WI38 (cell line): Measurements from ENCODE around the gene SLC34A1.

Experiments used
- H3K4me3 ChIP-seq: 2 replicates; pipeline ENCODE4 v1.5.1; 2011; ENCODE audit warnings: low read depth, mild to moderate bottlenecking, control low read depth, low read length
- TF ChIP-seq, protein P1 (sequence below): IDR thresholded peaks from 2 replicates; pipeline ENCODE4 v1.5.1; 2012; ENCODE audit warnings: low read depth, mild to moderate bottlenecking, control low read depth, low read length

SLC34A1 gene

DNA sequence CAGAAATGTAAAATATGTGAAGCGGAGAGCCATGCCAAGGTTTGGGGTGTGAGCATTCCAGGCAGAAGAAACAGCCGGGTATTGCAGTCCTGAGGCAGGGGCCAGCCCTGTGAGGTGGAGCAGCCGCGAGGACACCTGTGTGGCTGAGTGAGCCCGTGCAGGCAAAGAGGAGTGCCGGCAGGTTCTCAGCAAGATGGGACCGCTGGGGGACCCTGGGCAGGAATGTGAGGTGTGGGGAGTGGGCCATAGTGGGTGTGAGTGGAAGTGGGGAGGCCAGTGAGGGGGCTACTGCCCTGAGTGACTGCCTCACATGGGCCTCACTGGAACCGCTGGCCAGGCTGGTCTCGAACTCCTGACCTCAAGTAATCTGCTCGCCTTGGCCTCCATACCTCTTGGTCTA lies 54.2 kb downstream of the SLC34A1 start:
- TF ChIP-seq, protein P1, sequence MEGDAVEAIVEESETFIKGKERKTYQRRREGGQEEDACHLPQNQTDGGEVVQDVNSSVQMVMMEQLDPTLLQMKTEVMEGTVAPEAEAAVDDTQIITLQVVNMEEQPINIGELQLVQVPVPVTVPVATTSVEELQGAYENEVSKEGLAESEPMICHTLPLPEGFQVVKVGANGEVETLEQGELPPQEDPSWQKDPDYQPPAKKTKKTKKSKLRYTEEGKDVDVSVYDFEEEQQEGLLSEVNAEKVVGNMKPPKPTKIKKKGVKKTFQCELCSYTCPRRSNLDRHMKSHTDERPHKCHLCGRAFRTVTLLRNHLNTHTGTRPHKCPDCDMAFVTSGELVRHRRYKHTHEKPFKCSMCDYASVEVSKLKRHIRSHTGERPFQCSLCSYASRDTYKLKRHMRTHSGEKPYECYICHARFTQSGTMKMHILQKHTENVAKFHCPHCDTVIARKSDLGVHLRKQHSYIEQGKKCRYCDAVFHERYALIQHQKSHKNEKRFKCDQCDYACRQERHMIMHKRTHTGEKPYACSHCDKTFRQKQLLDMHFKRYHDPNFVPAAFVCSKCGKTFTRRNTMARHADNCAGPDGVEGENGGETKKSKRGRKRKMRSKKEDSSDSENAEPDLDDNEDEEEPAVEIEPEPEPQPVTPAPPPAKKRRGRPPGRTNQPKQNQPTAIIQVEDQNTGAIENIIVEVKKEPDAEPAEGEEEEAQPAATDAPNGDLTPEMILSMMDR = no peak
- no peak overlapping the region for H3K4me3 ChIP-seq

DNA sequence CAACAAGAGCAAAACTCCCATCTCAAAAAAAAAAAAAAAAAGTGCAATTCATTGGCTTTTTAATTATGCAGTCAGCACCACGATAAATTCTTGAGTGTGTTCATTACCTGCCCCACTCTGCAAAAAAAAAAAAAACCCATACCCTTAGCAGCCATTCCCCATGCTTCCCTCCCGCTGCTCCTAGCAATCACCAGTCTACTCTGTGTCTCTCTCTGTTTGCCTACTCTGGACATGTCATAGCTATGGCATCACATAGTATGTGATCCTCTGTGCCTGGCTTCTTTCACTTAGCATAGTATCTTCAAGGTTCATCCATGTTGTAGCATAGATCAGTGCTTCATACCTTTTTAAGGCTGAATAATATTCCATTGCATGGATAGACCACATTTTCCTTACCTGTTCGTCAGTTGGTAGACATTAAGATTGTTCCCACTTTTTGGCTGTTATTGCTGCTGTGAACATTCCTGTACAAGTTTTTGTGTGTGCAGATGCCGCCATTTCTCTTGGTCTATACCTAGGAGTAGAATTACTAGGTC lies 55.4 kb downstream of the SLC34A1 start:
- no peak overlapping the region for H3K4me3 ChIP-seq
- TF ChIP-seq, protein P1 = no peak

DNA sequence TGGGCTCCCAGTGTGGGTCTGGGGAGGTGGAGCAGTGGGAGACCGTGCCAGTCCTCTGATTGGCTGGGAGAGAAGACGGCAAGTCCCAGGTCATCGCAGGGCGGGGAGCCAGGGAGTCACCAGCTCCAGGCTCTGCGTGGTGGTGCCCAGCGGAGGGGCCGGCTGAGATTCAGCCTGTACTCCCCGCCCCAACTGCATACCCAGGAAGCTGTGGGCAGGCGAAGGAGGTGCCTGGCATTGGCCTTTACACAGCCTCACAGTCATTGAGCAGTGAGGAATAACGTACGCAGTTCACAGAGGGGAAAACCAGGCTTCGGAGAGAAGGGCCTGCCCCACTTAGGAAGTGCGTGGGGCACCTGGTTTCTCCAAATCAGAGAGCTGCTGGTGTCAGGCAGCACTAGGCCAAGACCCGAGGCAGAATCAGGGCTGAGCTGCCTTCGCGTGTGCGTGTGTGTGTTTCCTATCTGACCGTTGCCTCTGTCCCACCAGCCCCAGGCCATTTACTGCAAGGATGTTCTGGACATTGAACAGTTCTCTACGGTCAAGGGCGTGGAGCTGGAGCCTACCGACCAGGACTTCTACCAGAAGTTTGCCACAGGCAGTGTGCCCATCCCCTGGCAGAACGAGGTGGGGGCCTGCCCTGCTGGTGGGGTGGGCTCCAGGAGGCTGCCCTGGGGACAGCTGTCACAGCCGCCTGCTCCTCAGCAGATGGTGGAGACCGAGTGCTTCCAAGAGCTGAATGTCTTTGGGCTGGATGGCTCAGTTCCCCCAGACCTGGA lies 56.2 kb downstream of the SLC34A1 start:
- TF ChIP-seq, protein P1 = no peak
- no peak overlapping the region for H3K4me3 ChIP-seq

DNA sequence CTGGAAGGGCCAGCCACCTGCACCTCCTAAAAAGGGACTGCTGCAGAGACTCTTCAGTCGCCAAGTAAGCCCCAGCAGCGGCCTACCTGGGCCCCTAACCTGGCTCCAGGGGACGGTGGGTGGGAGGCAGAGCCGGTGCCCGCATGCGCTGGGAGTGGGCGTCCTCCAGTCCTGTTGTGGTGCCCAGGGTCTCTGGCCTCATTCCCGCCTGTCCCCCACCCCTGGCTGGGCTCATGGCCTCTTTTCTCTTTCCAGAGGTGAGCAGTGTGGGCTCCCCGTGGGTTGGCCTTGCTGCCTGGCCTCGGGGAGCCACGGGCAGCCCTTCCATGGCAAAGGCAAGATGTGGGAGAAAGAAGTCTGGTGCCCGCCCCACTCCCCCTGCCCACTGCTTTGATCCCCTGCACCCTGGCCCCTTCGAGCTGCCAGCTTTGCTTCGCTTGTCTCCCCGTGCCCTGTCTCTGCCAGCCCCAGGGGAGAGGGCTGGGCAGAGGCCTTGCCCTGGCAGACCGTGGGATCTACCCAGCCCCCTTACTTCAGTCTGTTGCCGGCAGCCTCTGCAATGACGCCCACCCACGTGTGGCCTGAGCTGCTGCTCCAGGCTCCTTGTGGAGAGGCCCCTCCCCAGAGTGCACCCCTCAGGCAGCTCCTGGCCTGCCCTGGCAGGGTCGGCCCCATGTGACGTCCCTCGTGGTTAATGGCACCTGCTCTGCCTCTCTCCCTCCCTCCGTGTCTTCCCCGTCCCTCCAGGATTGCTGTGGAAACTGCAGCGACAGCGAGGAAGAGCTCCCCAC lies 57.0 kb downstream of the SLC34A1 start:
- TF ChIP-seq, protein P1 = no peak
- H3K4me3 ChIP-seq = no peak overlapping the region

DNA sequence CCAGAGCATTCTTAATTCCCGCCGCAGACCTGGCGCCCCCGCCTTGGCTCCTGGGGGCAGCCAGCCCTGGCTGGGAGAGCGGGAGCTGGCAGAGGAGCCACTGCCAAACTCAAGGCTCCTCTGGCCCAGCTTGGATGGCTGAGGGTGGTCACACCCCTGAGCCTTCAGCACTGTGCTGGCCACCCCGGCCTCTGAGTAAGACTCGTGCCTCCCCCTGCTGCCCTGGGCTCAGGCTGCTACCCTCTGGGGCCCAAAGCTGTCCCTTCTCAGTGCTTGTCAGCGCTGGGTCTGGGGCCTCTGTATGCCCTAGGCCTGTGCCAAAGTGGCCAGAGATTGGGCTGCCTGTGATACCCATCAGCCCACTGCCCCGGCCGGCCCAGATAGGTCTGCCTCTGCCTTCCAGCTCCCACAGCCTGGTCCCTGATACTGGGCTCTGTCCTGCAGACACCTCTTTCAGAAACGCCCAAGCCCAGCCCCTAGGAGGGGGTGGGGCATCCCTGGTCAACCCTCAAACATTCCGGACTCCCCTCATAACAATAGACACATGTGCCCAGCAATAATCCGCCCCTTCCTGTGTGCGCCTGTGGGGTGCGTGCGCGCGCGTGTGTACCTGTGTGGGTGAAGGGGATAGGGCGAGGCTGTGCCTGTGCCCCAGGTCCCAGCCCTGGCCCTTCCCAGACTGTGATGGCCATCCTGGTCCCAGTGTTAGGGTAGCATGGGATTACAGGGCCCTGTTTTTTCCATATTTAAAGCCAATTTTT lies 58.0 kb downstream of the SLC34A1 start:
- no peak overlapping the region for H3K4me3 ChIP-seq
- TF ChIP-seq, protein P1 = no peak

DNA sequence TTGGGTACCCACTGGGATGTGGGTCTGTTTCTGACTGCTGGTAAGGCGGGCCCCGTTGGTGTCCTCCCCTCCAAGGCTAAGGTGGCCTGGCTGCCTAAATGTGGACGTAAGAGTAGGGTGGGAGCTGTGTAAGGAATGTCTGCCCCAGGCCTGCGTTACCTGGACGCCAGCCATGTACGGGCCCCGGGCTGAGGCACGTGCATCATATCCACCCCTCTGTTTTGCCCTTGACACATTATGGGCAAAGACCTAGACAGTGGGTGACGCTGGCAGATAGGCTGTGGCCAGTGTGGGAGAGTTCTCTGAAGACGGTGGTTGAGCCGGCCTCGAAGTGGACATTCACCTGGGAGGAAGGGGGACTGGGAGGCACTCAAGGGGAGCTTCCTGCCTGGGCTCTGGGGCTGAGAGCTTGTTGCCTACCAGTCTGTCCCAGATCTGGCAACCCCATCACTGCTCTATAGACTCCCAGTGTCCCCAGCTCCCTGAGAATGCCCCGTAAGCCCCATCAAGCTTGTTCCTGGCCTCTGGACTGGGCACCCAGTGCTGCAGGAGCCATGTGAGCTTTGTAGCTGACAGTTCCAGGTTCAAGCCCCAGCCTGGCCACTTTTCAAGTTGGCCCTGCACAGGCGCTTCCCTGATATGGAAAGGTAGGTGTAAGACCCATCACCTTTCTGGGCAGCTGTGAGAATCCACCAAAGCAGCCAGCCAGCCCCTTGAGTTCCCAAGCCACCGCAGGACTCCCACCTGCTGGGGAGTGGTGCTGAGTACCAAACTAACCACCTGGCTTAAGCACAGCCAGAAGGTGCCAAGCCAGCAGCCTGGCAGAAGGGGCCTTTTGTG lies 59.1 kb downstream of the SLC34A1 start:
- TF ChIP-seq, protein P1 = no peak
- H3K4me3 ChIP-seq = no peak overlapping the region
